IMR-90 (cell line): ENCODE results near the gene ERCC1. TPM values are rescaled to one million over a fixed set of nuclear protein-coding genes. Genes with fewer than 3 reads are reported as not detected.

ENCODE experiments used
- ATAC-seq: fragments of 200-7000 bp; cut with Tn5 transposase; 2 replicates; pipeline ENCODE4 v1.9.1; 2020; ENCODE audit warnings: low read depth, mild to moderate bottlenecking, moderate library complexity
- BruUV-seq: library from RNA; stranded (reverse); fragments of 400-500 nt; replicated peaks from 2 replicates; lab custom pipeline; 2021; lab: Mats Ljungman, UMichigan
- CTCF ChIA-PET: fragments of 300-600 bp; formaldehyde crosslinking; extraction: SDS; loops from one replicate; lab custom pipeline; 2021; ENCODE audit warnings: antibody characterized with exemption; lab: Yijun Ruan, JAX
- POLR2A ChIA-PET: fragments of 300-600 bp; sonication (Branson Sonifier 250); formaldehyde crosslinking; loops from one replicate; lab custom pipeline; 2022; ENCODE audit warnings: antibody characterized with exemption; ENCODE audit not compliant: unreplicated experiment; lab: Charles Lee
- DNase-seq: peaks from one replicate; pipeline ENCODE4 v3.0.0; 2013
- H2AFZ ChIP-seq: replicated peaks from 2 replicates; pipeline ENCODE3; 2013; ENCODE audit warnings: low read length, mild to moderate bottlenecking; ENCODE audit not compliant: poor library complexity
- H2AK5ac ChIP-seq: 2 replicates; pipeline ENCODE4 v1.6.1; 2013; ENCODE audit warnings: low read depth, low read length, inconsistent platforms
- H2AK9ac ChIP-seq: replicated peaks from 2 replicates; pipeline ENCODE3; 2013; ENCODE audit warnings: mild to moderate bottlenecking, low read depth, low read length, moderate library complexity; ENCODE audit not compliant: poor library complexity
- H2BK120ac ChIP-seq: 2 replicates; pipeline ENCODE4 v1.6.1; 2013; ENCODE audit warnings: low read depth, low read length, inconsistent platforms
- H2BK15ac ChIP-seq: 3 replicates; pipeline ENCODE4 v1.6.1; 2013; ENCODE audit warnings: low read depth, low read length, inconsistent platforms
- H2BK20ac ChIP-seq: 2 replicates; pipeline ENCODE4 v1.6.1; 2013; ENCODE audit warnings: low read depth, mild to moderate bottlenecking, inconsistent platforms, low read length, moderate library complexity
- H2BK5ac ChIP-seq: 2 replicates; pipeline ENCODE4 v1.6.1; 2013; ENCODE audit warnings: mild to moderate bottlenecking, low read depth, low read length, inconsistent platforms; ENCODE audit not compliant: poor library complexity, severe bottlenecking
- H3K14ac ChIP-seq: replicated peaks from 2 replicates; pipeline ENCODE4 v1.6.1; 2013; ENCODE audit warnings: low read depth, low read length, inconsistent platforms
- H3K18ac ChIP-seq: 2 replicates; pipeline ENCODE4 v1.6.1; 2013; ENCODE audit warnings: low read depth, low read length, control low read depth
- H3K23ac ChIP-seq: 2 replicates; pipeline ENCODE4 v1.6.1; 2013; ENCODE audit warnings: low read depth, low read length, inconsistent platforms
- H3K27ac ChIP-seq: 2 replicates; pipeline ENCODE4 v1.5.1; 2013; ENCODE audit warnings: mild to moderate bottlenecking, control low read depth, low read length; ENCODE audit not compliant: insufficient read depth
- H3K27me3 ChIP-seq: 2 replicates; pipeline ENCODE4 v1.6.1; 2013; ENCODE audit warnings: low read length; ENCODE audit not compliant: control insufficient read depth, insufficient read depth
- H3K36me3 ChIP-seq: 2 replicates; pipeline ENCODE4 v1.6.1; 2013; ENCODE audit warnings: low read length, mixed read lengths; ENCODE audit not compliant: control insufficient read depth, insufficient read depth
- H3K4ac ChIP-seq: 2 replicates; pipeline ENCODE4 v1.6.1; 2013; ENCODE audit warnings: low read depth, low read length, inconsistent platforms
- H3K4me1 ChIP-seq: 2 replicates; pipeline ENCODE4 v1.6.1; 2013; ENCODE audit warnings: low read length, mixed read lengths; ENCODE audit not compliant: control insufficient read depth, insufficient read depth
- H3K4me2 ChIP-seq: 2 replicates; pipeline ENCODE4 v1.6.1; 2013; ENCODE audit warnings: low read depth, mild to moderate bottlenecking, control low read depth, low read length, moderate library complexity
- H3K4me3 ChIP-seq: 2 replicates; pipeline ENCODE4 v1.5.1; 2013; ENCODE audit warnings: low read depth, mild to moderate bottlenecking, control low read depth, low read length, moderate library complexity; ENCODE audit not compliant: insufficient read depth
- H3K56ac ChIP-seq: 2 replicates; pipeline ENCODE4 v1.6.1; 2013; ENCODE audit warnings: low read length, inconsistent platforms; ENCODE audit not compliant: insufficient read depth; ENCODE audit errors: extremely low read depth
- H3K79me1 ChIP-seq, 2 experiments: 2 replicates each; pipeline ENCODE4 v1.6.1; 2013; ENCODE audit warnings: low read length in 2 of 2, inconsistent platforms in 1 of 2, low read depth in 1 of 2
- H3K9ac ChIP-seq: 2 replicates; pipeline ENCODE4 v1.6.1; 2013; ENCODE audit warnings: low read depth, low read length, control low read depth
- H3K9me1 ChIP-seq: 2 replicates; pipeline ENCODE4 v1.6.1; 2013; ENCODE audit warnings: low read length, inconsistent platforms; ENCODE audit not compliant: insufficient read depth
- H3K9me3 ChIP-seq: 2 replicates; pipeline ENCODE4 v1.6.1; 2013; ENCODE audit warnings: low read length; ENCODE audit not compliant: control insufficient read depth, insufficient read depth
- H4K20me1 ChIP-seq: 2 replicates; pipeline ENCODE4 v1.6.1; 2013; ENCODE audit warnings: low read length, inconsistent platforms; ENCODE audit not compliant: insufficient read depth
- H4K5ac ChIP-seq: 2 replicates; pipeline ENCODE4 v1.6.1; 2013; ENCODE audit warnings: mild to moderate bottlenecking, low read depth, low read length, control low read depth
- H4K8ac ChIP-seq, 2 experiments: 2 replicates each; pipeline ENCODE4 v1.6.1; 2013; ENCODE audit warnings: low read depth in 2 of 2, low read length in 2 of 2, control low read depth in 1 of 2, inconsistent platforms in 1 of 2
- H4K91ac ChIP-seq: 2 replicates; pipeline ENCODE4 v1.6.1; 2013; ENCODE audit warnings: low read depth, low read length, inconsistent platforms; ENCODE audit not compliant: insufficient read depth
- FOS ChIP-seq: fragments of 150-350 bp; IDR thresholded peaks from 2 replicates; pipeline ENCODE4 v1.6.1; 2016; ENCODE audit warnings: low read depth, low read length
- MAFK ChIP-seq: IDR thresholded peaks from 2 replicates; pipeline ENCODE4 v1.6.1; 2012; ENCODE audit warnings: low read depth, low read length, improper control_type of control experiment
- RAD21 ChIP-seq: IDR thresholded peaks from 2 replicates; pipeline ENCODE4 v1.6.1; 2012; ENCODE audit warnings: low read length, improper control_type of control experiment
- RCOR1 ChIP-seq: IDR thresholded peaks from 2 replicates; pipeline ENCODE4 v1.6.1; 2012; ENCODE audit warnings: mild to moderate bottlenecking, low read length, improper control_type of control experiment; ENCODE audit not compliant: insufficient replicate concordance
- RFX5 ChIP-seq: IDR thresholded peaks from 2 replicates; pipeline ENCODE4 v1.8.0; 2012; ENCODE audit warnings: low read depth, mild to moderate bottlenecking, low read length, moderate library complexity
- whole genome bisulfite sequencing, 2 experiments: methylation state at CpG; one replicate each; pipeline versions ENCODE4 v1.1.5 to v1.1.7; 2013; ENCODE audit warnings: missing lambda C conversion rate in 2 of 2; ENCODE audit not compliant: insufficient read length in 1 of 2; ENCODE audit errors: extremely low coverage in 2 of 2; 5-methylcytosine and 5-hydroxymethylcytosine counted together
- dilution Hi-C: fragments of 300-500 bp; cut with HindIII; formaldehyde crosslinking; loops from one replicate; pipeline ENCODE4 v1.14.3; 2018; ENCODE audit warnings: low sequenced_read_pairs; ENCODE audit not compliant: unreplicated experiment
- in situ Hi-C: fragments of 300-500 bp; cut with MboI; formaldehyde crosslinking; loops from 3 replicates; pipeline ENCODE4 v1.14.3; 2019; ENCODE audit warnings: low sequenced_read_pairs, inconsistent platforms, mixed read lengths
- intact Hi-C: fragments of 100-400 bp; cut with micrococcal nuclease; formaldehyde crosslinking; loops from 2 replicates; pipeline ENCODE4 v1.10.0; 2022
- polyA plus RNA-seq, 3 experiments: library from polyadenylated mRNA; depleted of rRNA; stranded (reverse); fragments of >200 nt; gene quantifications; 2 replicates each; pipeline ENCODE4 v1.2.3, GENCODE V29; 2012; ENCODE audit warnings: low replicate concordance in 1 of 3
- total RNA-seq: library from RNA; depleted of rRNA; stranded (reverse); fragments of >200 nt; gene quantifications from 2 replicates; pipeline ENCODE4 v1.2.3, GENCODE V29; 2012
- TF ChIP-seq, protein P1 (sequence below): fragments of 150-350 bp; IDR thresholded peaks from 2 replicates; pipeline ENCODE4 v1.6.1; 2017; ENCODE audit warnings: mild to moderate bottlenecking, antibody characterized with exemption, low read length, low read depth

Gene ERCC1
- total and polyA plus RNA-seq, 2 of the 4 experiments (the other 2 are of a cell fraction): 84.2 to 132 TPM

DNA sequence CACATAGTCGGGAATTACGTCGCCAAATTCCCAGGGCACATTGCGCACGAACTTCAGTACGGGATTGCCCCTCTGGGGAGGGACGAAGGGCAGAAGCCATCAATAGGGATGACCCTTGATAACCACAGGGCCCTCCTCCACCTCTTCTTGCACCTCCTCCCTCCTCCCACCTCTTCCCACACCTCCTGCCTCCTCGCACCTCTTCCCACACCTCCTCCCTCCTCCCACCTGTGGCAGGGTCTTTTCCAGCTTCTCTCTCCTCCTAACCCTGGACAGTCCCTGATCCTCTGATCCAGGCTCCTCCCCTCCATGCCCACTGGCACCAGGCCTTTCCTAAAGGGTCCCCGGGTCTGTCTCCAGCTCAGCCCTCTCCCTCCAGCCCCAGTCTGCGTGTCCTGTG is 3.4 kb downstream of the ERCC1 start:
- 86% methylated on average over 8 of the region's 10 CpGs; no CpG with 5 or more reads in 1 of the 2 experiments for WGBS, 2 experiments
- no peak overlapping the region for H3K23ac ChIP-seq

More for the DNA sequence above, 3.4 kb downstream of the ERCC1 start:
- Histone ChIP-seq H4K5ac (no peak overlapping the region), H4K20me1 (no peaks in the 10 kb centered on the region), H2AK9ac (peak overlapping the region; percentile 11), H4K8ac (no peak overlapping the region), H2AFZ (no peak overlapping the region), H2BK120ac (no peak overlapping the region), H3K4me1 (peaks cover 5% of the 10 kb centered on the region), H3K18ac (no peak overlapping the region), H3K9me1 (no peaks in the 10 kb centered on the region; the same call in 1 of the 2 replicates), H3K9me3 (no peaks in the 10 kb centered on the region), H3K4me3 (no peak overlapping the region), H4K91ac (no peak overlapping the region), H3K56ac (no peak overlapping the region), H3K4me2 (no peak overlapping the region), H3K79me1 (peaks cover 14 to 51% of the 10 kb centered on the region in 2 experiments), H3K27me3 (no peaks in the 10 kb centered on the region), H2BK20ac (no peak overlapping the region), H3K14ac (no peak overlapping the region), H2AK5ac (no peak overlapping the region; the same call in 1 of the 2 replicates), H2BK15ac (no peak overlapping the region), H3K4ac (no peak overlapping the region), H3K9ac (no peak overlapping the region), H2BK5ac (no peak overlapping the region), H3K36me3 (peaks cover 43% of the 10 kb centered on the region), H3K27ac (no peak overlapping the region)
- in situ Hi-C loops: no loop called here
- ChIA-PET CTCF (no interaction called here), POLR2A (no interaction called here)
- ATAC-seq (no peak), DNase-seq (no peak)
- TF ChIP-seq RAD21 (no peak), FOS (no peak), RCOR1 (no peak), MAFK (no peak), RFX5 (no peak)
- TF ChIP-seq, protein P1, sequence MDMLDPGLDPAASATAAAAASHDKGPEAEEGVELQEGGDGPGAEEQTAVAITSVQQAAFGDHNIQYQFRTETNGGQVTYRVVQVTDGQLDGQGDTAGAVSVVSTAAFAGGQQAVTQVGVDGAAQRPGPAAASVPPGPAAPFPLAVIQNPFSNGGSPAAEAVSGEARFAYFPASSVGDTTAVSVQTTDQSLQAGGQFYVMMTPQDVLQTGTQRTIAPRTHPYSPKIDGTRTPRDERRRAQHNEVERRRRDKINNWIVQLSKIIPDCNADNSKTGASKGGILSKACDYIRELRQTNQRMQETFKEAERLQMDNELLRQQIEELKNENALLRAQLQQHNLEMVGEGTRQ: no peak
- intact Hi-C loops: no loop called here
- dilution Hi-C loops: no loop called here
- BruUV-seq: no TSS peak
